ENCODE measurements around the gene TMEM63C.
A peak's percentile ranks its signal among the peaks of the same experiment; 100 is the strongest.

TMEM63C gene

DNA sequence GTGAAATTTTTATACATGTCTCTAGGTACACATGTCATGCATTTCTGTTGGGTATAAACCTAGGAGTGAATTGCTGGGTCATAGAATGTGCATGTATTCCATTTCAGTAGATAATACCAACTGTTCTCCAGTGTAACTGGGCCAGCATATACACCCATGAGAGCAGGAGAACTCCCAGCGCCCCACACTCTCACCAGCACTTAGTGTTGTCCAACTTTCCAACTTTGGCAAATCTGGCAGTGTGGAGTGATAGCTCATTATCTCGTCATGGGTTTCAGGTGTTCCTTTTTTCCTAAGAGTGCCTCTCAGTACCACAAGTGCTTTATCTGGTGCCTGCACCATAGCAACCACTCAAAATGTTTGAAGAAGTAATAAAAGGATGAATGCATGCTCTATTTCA, 49.3 kb downstream of the TMEM63C start:
- Histone ChIP-seq H3K27ac (ENCODE audit: low read depth, low read length) (no peak overlapping the region), H3K4ac (ENCODE audit: low read depth, low read length) (no peak overlapping the region), H4K8ac (ENCODE audit: low read depth, low read length) (no peak overlapping the region), H3K79me2 (ENCODE audit: control insufficient read depth, insufficient read depth, low read length, poor library complexity) (no peaks in the 10 kb centered on the region), H3K9ac (ENCODE audit: low read length) (no peak overlapping the region), H2BK5ac (ENCODE audit: low read depth, low read length, poor library complexity) (no peak overlapping the region), H3K4me3 (ENCODE audit: low read depth, low read length) (no peak overlapping the region), H2BK120ac (ENCODE audit: insufficient read depth, low read length, poor library complexity) (no peak overlapping the region), H3K79me1 (ENCODE audit: low read length) (no peaks in the 10 kb centered on the region), H2BK12ac (ENCODE audit: low read length) (no peak overlapping the region), H3K14ac (ENCODE audit: low read length) (no peak overlapping the region), H3K23ac (ENCODE audit: low read length) (no peak overlapping the region), H3K27me3 (ENCODE audit: insufficient read depth, low read length) (no peaks in the 10 kb centered on the region), H4K12ac (ENCODE audit: low read depth, low read length) (no peak overlapping the region), H3K36me3 (ENCODE audit: control insufficient read depth in 1 of 2, insufficient read depth in 2 of 2, low read length in 2 of 2) (no peaks in the 10 kb centered on the region), H4K91ac (ENCODE audit: low read depth, low read length) (no peak overlapping the region), H3K18ac (ENCODE audit: low read length) (no peak overlapping the region), H2AK5ac (ENCODE audit: low read length) (no peak overlapping the region), H2AFZ (ENCODE audit: insufficient read depth, low read length, poor library complexity) (no peak overlapping the region), H3K9me3 (ENCODE audit: insufficient read depth, low read depth, low read length) (no peaks in the 10 kb centered on the region), H3K4me2 (ENCODE audit: low read length) (no peak overlapping the region), H3K4me1 (ENCODE audit: control insufficient read depth in 1 of 2, insufficient read depth in 2 of 2, low read length in 2 of 2) (no peaks in the 10 kb centered on the region)
- WGBS (ENCODE audit: extremely low coverage, insufficient coverage, insufficient read length) = no CpG with 5 or more reads among the region's 2 CpGs
- no peak for DNase-seq

DNA sequence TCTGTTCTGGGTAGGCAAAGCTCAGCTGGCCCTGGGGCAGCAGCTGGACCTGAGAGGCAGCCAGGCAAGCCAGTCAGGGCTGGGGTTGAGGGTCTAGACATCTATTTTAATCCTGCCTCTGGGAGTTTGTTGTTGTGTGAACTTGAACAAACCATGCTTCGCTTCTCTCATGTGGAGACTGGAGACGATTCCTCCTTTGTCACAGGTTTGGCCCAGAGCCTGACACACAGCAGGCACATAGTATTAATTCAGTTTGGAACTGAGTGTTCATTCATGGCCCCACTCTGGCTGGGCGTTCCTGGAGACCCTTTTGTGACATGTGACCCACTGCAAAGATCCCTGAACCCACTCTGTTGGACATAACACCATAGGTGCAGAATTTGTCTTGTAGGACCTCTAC, 50.1 kb downstream of the TMEM63C start:
- H3K4me1 ChIP-seq (ENCODE audit: control insufficient read depth in 1 of 2, insufficient read depth in 2 of 2, low read length in 2 of 2) = no peaks in the 10 kb centered on the region
- H3K9me3 ChIP-seq (ENCODE audit: insufficient read depth, low read depth, low read length) = no peaks in the 10 kb centered on the region
- no peak overlapping the region for H2BK12ac ChIP-seq (ENCODE audit: low read length)
- no peaks in the 10 kb centered on the region for H3K27me3 ChIP-seq (ENCODE audit: insufficient read depth, low read length)
- no peak overlapping the region for H2BK120ac ChIP-seq (ENCODE audit: insufficient read depth, low read length, poor library complexity)
- DNase-seq = no peak
- no peak overlapping the region for H3K23ac ChIP-seq (ENCODE audit: low read length)
- H2AK5ac ChIP-seq (ENCODE audit: low read length) = no peak overlapping the region
- no peak overlapping the region for H3K4ac ChIP-seq (ENCODE audit: low read depth, low read length)
- H3K14ac ChIP-seq (ENCODE audit: low read length) = no peak overlapping the region
- WGBS (ENCODE audit: extremely low coverage, insufficient coverage, insufficient read length) = no CpG with 5 or more reads among the region's 3 CpGs
- no peaks in the 10 kb centered on the region for H3K79me2 ChIP-seq (ENCODE audit: control insufficient read depth, insufficient read depth, low read length, poor library complexity)
- no peak overlapping the region for H2BK5ac ChIP-seq (ENCODE audit: low read depth, low read length, poor library complexity)
- no peak overlapping the region for H3K4me2 ChIP-seq (ENCODE audit: low read length)
- no peak overlapping the region for H3K9ac ChIP-seq (ENCODE audit: low read length)
- no peaks in the 10 kb centered on the region for H3K36me3 ChIP-seq (ENCODE audit: control insufficient read depth in 1 of 2, insufficient read depth in 2 of 2, low read length in 2 of 2)
- no peak overlapping the region for H2AFZ ChIP-seq (ENCODE audit: insufficient read depth, low read length, poor library complexity)
- H3K4me3 ChIP-seq (ENCODE audit: low read depth, low read length) = no peak overlapping the region
- H4K8ac ChIP-seq (ENCODE audit: low read depth, low read length) = no peak overlapping the region
- H4K91ac ChIP-seq (ENCODE audit: low read depth, low read length) = no peak overlapping the region
- no peak overlapping the region for H3K27ac ChIP-seq (ENCODE audit: low read depth, low read length)
- H3K79me1 ChIP-seq (ENCODE audit: low read length) = no peaks in the 10 kb centered on the region
- no peak overlapping the region for H4K12ac ChIP-seq (ENCODE audit: low read depth, low read length)
- H3K18ac ChIP-seq (ENCODE audit: low read length) = no peak overlapping the region

DNA sequence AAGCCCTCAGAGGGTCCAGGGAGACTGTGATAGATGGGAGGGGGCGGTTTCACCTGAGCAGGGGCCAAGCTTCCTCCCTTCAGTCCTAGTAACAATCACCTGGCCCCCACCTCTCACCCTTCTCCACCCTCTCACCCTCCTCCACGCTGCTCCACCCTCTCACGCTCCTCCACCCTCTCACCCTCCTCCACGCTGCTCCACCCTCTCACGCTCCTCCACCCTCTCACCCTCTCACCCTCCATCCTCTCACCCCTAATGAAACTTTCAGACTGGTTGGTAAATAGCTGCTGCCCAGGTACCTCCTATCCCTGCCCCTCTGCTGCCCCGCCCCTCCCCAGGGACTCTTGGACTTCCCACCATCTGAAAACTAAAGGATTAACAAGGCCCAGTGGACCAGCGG, 55.2 kb downstream of the TMEM63C start:
- WGBS (ENCODE audit: extremely low coverage, insufficient coverage, insufficient read length) = 100% methylated on average over 2 of the region's 7 CpGs
- no peaks in the 10 kb centered on the region for H3K79me2 ChIP-seq (ENCODE audit: control insufficient read depth, insufficient read depth, low read length, poor library complexity)

DNA sequence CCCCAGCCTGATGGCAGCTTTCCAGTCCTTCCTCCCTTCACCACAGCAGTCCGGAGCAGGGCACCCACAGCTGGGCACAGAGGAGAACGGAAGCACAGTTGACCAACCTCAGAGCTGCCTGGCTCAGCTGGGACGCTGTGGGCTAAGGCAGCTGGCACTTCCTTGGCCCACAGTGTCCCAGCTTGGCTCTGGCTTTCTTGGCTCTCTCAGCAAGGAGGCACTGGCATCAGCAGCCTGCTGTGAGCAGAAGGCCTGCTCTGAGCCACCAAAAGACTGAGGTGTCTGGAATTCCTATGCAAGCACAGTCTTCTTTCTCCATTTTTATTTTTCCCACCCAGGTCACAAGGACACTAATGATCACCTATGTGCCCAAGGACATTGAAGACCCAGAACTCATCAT, 56.8 kb downstream of the TMEM63C start:
- Histone ChIP-seq H3K9ac (ENCODE audit: low read length) (no peak overlapping the region), H4K8ac (ENCODE audit: low read depth, low read length) (no peak overlapping the region), H3K36me3 (ENCODE audit: control insufficient read depth in 1 of 2, insufficient read depth in 2 of 2, low read length in 2 of 2) (no peaks in the 10 kb centered on the region), H3K23ac (ENCODE audit: low read length) (no peak overlapping the region), H3K9me3 (ENCODE audit: insufficient read depth, low read depth, low read length) (no peaks in the 10 kb centered on the region), H2AFZ (ENCODE audit: insufficient read depth, low read length, poor library complexity) (no peak overlapping the region), H3K14ac (ENCODE audit: low read length) (no peak overlapping the region), H2BK120ac (ENCODE audit: insufficient read depth, low read length, poor library complexity) (no peak overlapping the region), H2BK5ac (ENCODE audit: low read depth, low read length, poor library complexity) (no peak overlapping the region), H3K4me2 (ENCODE audit: low read length) (no peak overlapping the region), H3K4me1 (ENCODE audit: control insufficient read depth in 1 of 2, insufficient read depth in 2 of 2, low read length in 2 of 2) (no peaks in the 10 kb centered on the region), H3K18ac (ENCODE audit: low read length) (no peak overlapping the region), H3K79me2 (ENCODE audit: control insufficient read depth, insufficient read depth, low read length, poor library complexity) (no peaks in the 10 kb centered on the region), H3K27me3 (ENCODE audit: insufficient read depth, low read length) (no peaks in the 10 kb centered on the region), H2BK12ac (ENCODE audit: low read length) (no peak overlapping the region), H4K91ac (ENCODE audit: low read depth, low read length) (no peak overlapping the region), H3K79me1 (ENCODE audit: low read length) (no peaks in the 10 kb centered on the region), H4K12ac (ENCODE audit: low read depth, low read length) (no peak overlapping the region), H3K4ac (ENCODE audit: low read depth, low read length) (no peak overlapping the region), H2AK5ac (ENCODE audit: low read length) (no peak overlapping the region), H3K27ac (ENCODE audit: low read depth, low read length) (no peak overlapping the region), H3K4me3 (ENCODE audit: low read depth, low read length) (peak overlapping the region; percentile 25)
- no CpG with 5 or more reads among the region's 3 CpGs for WGBS (ENCODE audit: extremely low coverage, insufficient coverage, insufficient read length)
- no peak for DNase-seq

More for the DNA sequence above, 55.2 kb downstream of the TMEM63C start:
- H3K4me2 ChIP-seq (ENCODE audit: low read length) = no peak overlapping the region
- H3K36me3 ChIP-seq (ENCODE audit: control insufficient read depth in 1 of 2, insufficient read depth in 2 of 2, low read length in 2 of 2) = no peaks in the 10 kb centered on the region
- H3K18ac ChIP-seq (ENCODE audit: low read length) = no peak overlapping the region
- no peak for DNase-seq
- no peak overlapping the region for H3K14ac ChIP-seq (ENCODE audit: low read length)
- no peak overlapping the region for H3K23ac ChIP-seq (ENCODE audit: low read length)
- H4K8ac ChIP-seq (ENCODE audit: low read depth, low read length) = no peak overlapping the region
- no peak overlapping the region for H3K27ac ChIP-seq (ENCODE audit: low read depth, low read length)
- H4K12ac ChIP-seq (ENCODE audit: low read depth, low read length) = no peak overlapping the region
- no peak overlapping the region for H2BK5ac ChIP-seq (ENCODE audit: low read depth, low read length, poor library complexity)
- no peaks in the 10 kb centered on the region for H3K79me1 ChIP-seq (ENCODE audit: low read length)
- no peak overlapping the region for H2BK120ac ChIP-seq (ENCODE audit: insufficient read depth, low read length, poor library complexity)
- H3K4me3 ChIP-seq (ENCODE audit: low read depth, low read length) = no peak overlapping the region
- H3K27me3 ChIP-seq (ENCODE audit: insufficient read depth, low read length) = no peaks in the 10 kb centered on the region
- no peak overlapping the region for H4K91ac ChIP-seq (ENCODE audit: low read depth, low read length)
- H2AK5ac ChIP-seq (ENCODE audit: low read length) = no peak overlapping the region
- no peak overlapping the region for H3K9ac ChIP-seq (ENCODE audit: low read length)
- H2AFZ ChIP-seq (ENCODE audit: insufficient read depth, low read length, poor library complexity) = no peak overlapping the region
- H2BK12ac ChIP-seq (ENCODE audit: low read length) = no peak overlapping the region
- H3K9me3 ChIP-seq (ENCODE audit: insufficient read depth, low read depth, low read length) = no peaks in the 10 kb centered on the region
- no peak overlapping the region for H3K4ac ChIP-seq (ENCODE audit: low read depth, low read length)
- H3K4me1 ChIP-seq (ENCODE audit: control insufficient read depth in 1 of 2, insufficient read depth in 2 of 2, low read length in 2 of 2) = no peaks in the 10 kb centered on the region

Measured in trophoblast cell (in vitro differentiated cells and primary cell).